GM23248 (cell line): ENCODE measurements around the gene ITSN2. TPM values are rescaled to one million over a fixed set of nuclear protein-coding genes. Genes with fewer than 3 reads are reported as not detected.

Experiments
- DNase-seq: peaks from one replicate; pipeline ENCODE4 v3.0.0-alpha.2; 2015
- H2AFZ ChIP-seq: fragments of 200-600 bp; sonication (generic); 2 replicates; pipeline ENCODE4 v1.6.1; 2016; ENCODE audit warnings: antibody characterized with exemption
- H3F3A ChIP-seq: fragments of 200-600 bp; sonication (generic); 2 replicates; pipeline ENCODE4 v1.6.1; 2016; ENCODE audit warnings: mild to moderate bottlenecking, antibody characterized with exemption, mixed run types; ENCODE audit not compliant: insufficient read depth
- H3K27ac ChIP-seq: fragments of 200-600 bp; sonication (generic); 2 replicates; pipeline ENCODE4 v1.5.1; 2016; ENCODE audit warnings: mild to moderate bottlenecking
- H3K27me3 ChIP-seq: fragments of 200-600 bp; sonication (generic); replicated peaks from 2 replicates; pipeline ENCODE4 v1.6.1; 2016; ENCODE audit warnings: mild to moderate bottlenecking; ENCODE audit not compliant: insufficient read depth
- H3K36me3 ChIP-seq: fragments of 200-600 bp; sonication (generic); 2 replicates; pipeline ENCODE4 v1.6.1; 2016; ENCODE audit warnings: low read depth, mild to moderate bottlenecking
- H3K4me1 ChIP-seq: fragments of 200-600 bp; sonication (generic); 2 replicates; pipeline ENCODE4 v1.6.1; 2016; ENCODE audit warnings: mild to moderate bottlenecking; ENCODE audit not compliant: insufficient read depth
- H3K4me2 ChIP-seq: fragments of 200-600 bp; sonication (generic); one replicate; pipeline ENCODE4 v1.6.1; 2016; ENCODE audit warnings: mild to moderate bottlenecking; ENCODE audit not compliant: unreplicated experiment
- H3K4me3 ChIP-seq: fragments of 200-600 bp; sonication (generic); 2 replicates; pipeline ENCODE4 v1.5.1; 2016; ENCODE audit warnings: mild to moderate bottlenecking
- H3K79me2 ChIP-seq: fragments of 200-600 bp; sonication (generic); 2 replicates; pipeline ENCODE4 v1.6.1; 2016; ENCODE audit warnings: mild to moderate bottlenecking; ENCODE audit not compliant: insufficient read depth
- H3K9ac ChIP-seq: fragments of 200-600 bp; sonication (generic); 2 replicates; pipeline ENCODE4 v1.6.1; 2016; ENCODE audit warnings: mild to moderate bottlenecking
- H3K9me2 ChIP-seq: fragments of 200-600 bp; sonication (generic); 2 replicates; pipeline ENCODE4 v1.6.1; 2016; ENCODE audit warnings: mixed run types, mild to moderate bottlenecking, moderate library complexity; ENCODE audit not compliant: insufficient read depth
- H3K9me3 ChIP-seq: fragments of 200-600 bp; sonication (generic); one replicate; pipeline ENCODE4 v1.6.1; 2017; ENCODE audit warnings: low read depth
- H4K20me1 ChIP-seq: fragments of 200-600 bp; sonication (generic); 2 replicates; pipeline ENCODE4 v1.6.0; 2016; ENCODE audit not compliant: insufficient read depth
- EZH2 ChIP-seq: fragments of 200-600 bp; sonication (generic); IDR thresholded peaks from 2 replicates; pipeline ENCODE4 v1.6.1; 2018; ENCODE audit warnings: antibody characterized with exemption, mild to moderate bottlenecking; ENCODE audit not compliant: insufficient read depth, poor library complexity, severe bottlenecking
- EZH2phosphoT487 ChIP-seq: fragments of 200-600 bp; sonication (generic); IDR thresholded peaks from 2 replicates; pipeline ENCODE4 v1.6.1; 2018; ENCODE audit warnings: antibody characterized with exemption, moderate library complexity, mild to moderate bottlenecking, low read depth; ENCODE audit not compliant: insufficient read depth
- whole genome bisulfite sequencing, 2 experiments: methylation state at CpG; one replicate each; pipeline ENCODE4 v1.1.6; 2015 to 2017; ENCODE audit warnings: low lambda C conversion rate in 2 of 2, low coverage in 1 of 2; ENCODE audit errors: missing lambda C conversion rate in 2 of 2; 5-methylcytosine and 5-hydroxymethylcytosine counted together
- in situ Hi-C: fragments of 300-500 bp; cut with MboI; formaldehyde crosslinking; loops from 2 replicates; pipeline ENCODE4 v1.15.0; 2020
- polyA plus RNA-seq: library from polyadenylated mRNA; unstranded; fragments of >200 nt; fragmentation: Nextera tagmentation; extraction: Ambion mirVana; gene quantifications from 2 replicates; pipeline ENCODE4 v1.2.1, GENCODE V29; 2016
- total RNA-seq: library from RNA; depleted of rRNA; stranded (reverse); fragments of >200 nt; shearing (Covaris generic); gene quantifications from 2 replicates; pipeline ENCODE4 v1.2.3, GENCODE V29; 2014

The ITSN2 gene
- total and polyA plus RNA-seq, 2 experiments from 2014 or later = 12.9 to 19.2 TPM

GRCh38 chr2:24351981-24352380, 8.4 kb downstream of the ITSN2 start:
- Histone ChIP-seq H3K27ac (no peak overlapping the region), H3K27me3 (no peaks in the 10 kb centered on the region), H3K9me3 (no peaks in the 10 kb centered on the region), H3K9me2 (no peaks in the 10 kb centered on the region), H3K36me3 (no peaks in the 10 kb centered on the region), H3K9ac (no peak overlapping the region), H3K4me3 (no peak overlapping the region), H3F3A (no peaks in the 10 kb centered on the region), H4K20me1 (no peaks in the 10 kb centered on the region), H3K4me1 (peaks cover 6% of the 10 kb centered on the region; the same call in 1 of the 2 replicates), H3K79me2 (peaks cover 98% of the 10 kb centered on the region), H3K4me2 (no peak overlapping the region), H2AFZ (no peak overlapping the region)
- in situ Hi-C loops = no loop called here
- no peak for TF ChIP-seq EZH2
- no peak for TF ChIP-seq EZH2phosphoT487
- 62 to 92% methylated on average over 1 of the region's 1 CpG for WGBS, 2 experiments
- no peak for DNase-seq

GRCh38 chr2:24351627-24351938, 8.8 kb downstream of the ITSN2 start:
- in situ Hi-C loops = no loop called here
- no peaks in the 10 kb centered on the region for H3K36me3 ChIP-seq
- H3K4me1 ChIP-seq = peaks cover 6% of the 10 kb centered on the region; the same call in 1 of the 2 replicates
- no peaks in the 10 kb centered on the region for H4K20me1 ChIP-seq
- peaks cover 96% of the 10 kb centered on the region for H3K79me2 ChIP-seq
- WGBS, 2 experiments = 82 to 84% methylated on average over 3 of the region's 3 CpGs
- TF ChIP-seq EZH2phosphoT487 (no peak), EZH2 (no peak)
- no peaks in the 10 kb centered on the region for H3F3A ChIP-seq
- H3K9ac ChIP-seq = no peak overlapping the region
- no peak for DNase-seq
- H3K9me3 ChIP-seq = no peaks in the 10 kb centered on the region
- no peak overlapping the region for H3K4me3 ChIP-seq
- no peak overlapping the region for H3K27ac ChIP-seq
- H3K9me2 ChIP-seq = no peaks in the 10 kb centered on the region
- no peak overlapping the region for H3K4me2 ChIP-seq
- no peak overlapping the region for H2AFZ ChIP-seq
- no peaks in the 10 kb centered on the region for H3K27me3 ChIP-seq

GRCh38 chr2:24350826-24351626, 9.3 kb downstream of the ITSN2 start:
- no peak for DNase-seq
- Histone ChIP-seq H2AFZ (no peak overlapping the region), H4K20me1 (no peaks in the 10 kb centered on the region), H3K27ac (no peak overlapping the region), H3K9me2 (no peaks in the 10 kb centered on the region), H3K4me1 (peaks cover 6% of the 10 kb centered on the region; the same call in 1 of the 2 replicates), H3K9me3 (no peaks in the 10 kb centered on the region), H3K36me3 (no peaks in the 10 kb centered on the region), H3K27me3 (no peaks in the 10 kb centered on the region), H3F3A (no peaks in the 10 kb centered on the region), H3K4me3 (no peak overlapping the region), H3K4me2 (no peak overlapping the region), H3K9ac (no peak overlapping the region), H3K79me2 (peaks cover 97% of the 10 kb centered on the region)
- in situ Hi-C loops = no loop called here
- TF ChIP-seq EZH2phosphoT487 (no peak), EZH2 (no peak)
- WGBS, 2 experiments = 95 to 99% methylated on average over 7 of the region's 7 CpGs

- Histone ChIP-seq H3K27me3 (no peaks in the 10 kb centered on the region), H3K36me3 (no peaks in the 10 kb centered on the region), H3K9ac (no peak overlapping the region), H2AFZ (no peak overlapping the region), H3K9me3 (no peaks in the 10 kb centered on the region), H3K4me1 (peaks cover 6% of the 10 kb centered on the region; the same call in 1 of the 2 replicates), H3K4me3 (no peak overlapping the region), H4K20me1 (no peaks in the 10 kb centered on the region), H3K79me2 (peaks cover 96% of the 10 kb centered on the region), H3K9me2 (no peaks in the 10 kb centered on the region), H3K4me2 (no peak overlapping the region), H3K27ac (no peak overlapping the region), H3F3A (no peaks in the 10 kb centered on the region)
- in situ Hi-C loops = no loop called here
- DNase-seq = no peak
- TF ChIP-seq EZH2 (no peak), EZH2phosphoT487 (no peak)
Measured at GRCh38 chr2:24349097-24349496, 11.2 kb downstream of the ITSN2 start.
